Activated naive CD4-positive, alpha-beta T cell treated with anti-CD3 and anti-CD28 coated beads, Interleukin-2, amount 10 ng/mL, durations not matched to agents 7 days and 5 days (primary cell): ENCODE measurements around the gene ENKD1.
A peak's percentile ranks its signal among the peaks of the same experiment; 100 is the strongest.

Experiments used
- CTCF ChIA-PET: fragments of 350-600 bp; sonication (Branson Sonifier 250); formaldehyde crosslinking; loops from one replicate; lab custom pipeline; 2021; ENCODE audit warnings: antibody characterized with exemption; lab: Charles Lee
- DNase-seq: peaks from one replicate; pipeline ENCODE4 v3.0.0-alpha.2; 2020
- H3K27ac Mint-ChIP-seq: one replicate; pipeline ENCODE4 v1.8.0; 2021; ENCODE audit warnings: mild to moderate bottlenecking, moderate library complexity, mixed read lengths
- H3K27me3 Mint-ChIP-seq: one replicate; pipeline ENCODE4 v1.8.0; 2021; ENCODE audit warnings: mild to moderate bottlenecking, mixed read lengths
- H3K36me3 Mint-ChIP-seq: one replicate; pipeline ENCODE4 v1.8.0; 2021; ENCODE audit warnings: mixed read lengths
- H3K4me1 Mint-ChIP-seq: one replicate; pipeline ENCODE4 v1.8.0; 2021; ENCODE audit warnings: mixed read lengths
- H3K4me3 Mint-ChIP-seq: one replicate; pipeline ENCODE4 v1.8.0; 2021; ENCODE audit warnings: mild to moderate bottlenecking, moderate library complexity, mixed read lengths
- H3K9me3 Mint-ChIP-seq: one replicate; pipeline ENCODE4 v1.8.0; 2021; ENCODE audit warnings: mixed read lengths

The ENKD1 gene

GRCh38 chr16:67656344-67657016 is 10.1 kb downstream of the ENKD1 start:
- no peak for DNase-seq
- CTCF ChIA-PET = interaction anchor here (1.0 to 1.3 kb wide), 3 partner anchors 11 to 127 kb away, joined by 3 to 5 read pairs (median 3); partner anchors contain the start of gene CARMIL2
- Mint-ChIP-seq H3K9me3 (no peaks in the 10 kb centered on the region), H3K4me1 (peaks cover 26% of the 10 kb centered on the region), H3K27ac (no peak overlapping the region), H3K36me3 (peaks cover 31% of the 10 kb centered on the region), H3K4me3 (no peak overlapping the region), H3K27me3 (no peaks in the 10 kb centered on the region)

- no peak for DNase-seq
- CTCF ChIA-PET = interaction anchor here (1.3 kb wide), 1 partner anchor 10 kb away, joined by 5 read pairs; the partner anchor contains the start of gene CARMIL2
- H3K9me3 Mint-ChIP-seq = no peaks in the 10 kb centered on the region
- H3K27me3 Mint-ChIP-seq = no peaks in the 10 kb centered on the region
- H3K4me3 Mint-ChIP-seq = no peak overlapping the region
- peaks cover 41% of the 10 kb centered on the region for H3K36me3 Mint-ChIP-seq
- H3K4me1 Mint-ChIP-seq = peaks cover 21% of the 10 kb centered on the region
- H3K27ac Mint-ChIP-seq = peak overlapping the region; percentile 24
Observed at GRCh38 chr16:67655363-67655762, 11.2 kb downstream of the ENKD1 start.

GRCh38 chr16:67654403-67654911 is 12.1 kb downstream of the ENKD1 start:
- no peaks in the 10 kb centered on the region for H3K9me3 Mint-ChIP-seq
- H3K27me3 Mint-ChIP-seq = no peaks in the 10 kb centered on the region
- peaks cover 24% of the 10 kb centered on the region for H3K4me1 Mint-ChIP-seq
- H3K27ac Mint-ChIP-seq = no peak overlapping the region
- CTCF ChIA-PET = no interaction called here
- peaks cover 48% of the 10 kb centered on the region for H3K36me3 Mint-ChIP-seq
- no peak overlapping the region for H3K4me3 Mint-ChIP-seq
- DNase-seq = no peak

- no peaks in the 10 kb centered on the region for H3K27me3 Mint-ChIP-seq
- peaks cover 46% of the 10 kb centered on the region for H3K36me3 Mint-ChIP-seq
- H3K27ac Mint-ChIP-seq = no peak overlapping the region
- CTCF ChIA-PET = no interaction called here
- H3K4me1 Mint-ChIP-seq = peaks cover 20% of the 10 kb centered on the region
- no peak for DNase-seq
- H3K4me3 Mint-ChIP-seq = no peak overlapping the region
- H3K9me3 Mint-ChIP-seq = no peaks in the 10 kb centered on the region
Observed at GRCh38 chr16:67653789-67654402, 12.7 kb downstream of the ENKD1 start.

- H3K4me3 Mint-ChIP-seq = no peak overlapping the region
- H3K27ac Mint-ChIP-seq = no peak overlapping the region
- DNase-seq = no peak
- peaks cover 13% of the 10 kb centered on the region for H3K4me1 Mint-ChIP-seq
- no peaks in the 10 kb centered on the region for H3K9me3 Mint-ChIP-seq
- H3K27me3 Mint-ChIP-seq = no peaks in the 10 kb centered on the region
- CTCF ChIA-PET = interaction anchor here (1.5 kb wide), 1 partner anchor 106 kb away, joined by 5 read pairs; no protein-coding TSS in a partner anchor
- peaks cover 49% of the 10 kb centered on the region for H3K36me3 Mint-ChIP-seq
Observed at GRCh38 chr16:67653128-67653788, 13.3 kb downstream of the ENKD1 start.

- peaks cover 8% of the 10 kb centered on the region for H3K4me1 Mint-ChIP-seq
- no peak overlapping the region for H3K4me3 Mint-ChIP-seq
- no peaks in the 10 kb centered on the region for H3K9me3 Mint-ChIP-seq
- no peak overlapping the region for H3K27ac Mint-ChIP-seq
- H3K36me3 Mint-ChIP-seq = peaks cover 45% of the 10 kb centered on the region
- no peak for DNase-seq
- CTCF ChIA-PET = interaction anchor here (1.0 to 1.5 kb wide), 2 partner anchors 15 to 105 kb away, joined by 3 to 5 read pairs; no protein-coding TSS in a partner anchor
- no peaks in the 10 kb centered on the region for H3K27me3 Mint-ChIP-seq
Observed at GRCh38 chr16:67652578-67653127, 13.9 kb downstream of the ENKD1 start.

GRCh38 chr16:67651847-67652246 is 14.7 kb downstream of the ENKD1 start:
- Mint-ChIP-seq H3K27ac (no peak overlapping the region), H3K4me3 (no peak overlapping the region), H3K4me1 (peaks cover 11% of the 10 kb centered on the region), H3K27me3 (no peaks in the 10 kb centered on the region), H3K9me3 (no peaks in the 10 kb centered on the region), H3K36me3 (peaks cover 46% of the 10 kb centered on the region)
- DNase-seq = no peak
- CTCF ChIA-PET = interaction anchor here (1.0 to 1.5 kb wide), 2 partner anchors 16 to 105 kb away, joined by 3 to 5 read pairs; no protein-coding TSS in a partner anchor

- no peaks in the 10 kb centered on the region for H3K27me3 Mint-ChIP-seq
- H3K4me3 Mint-ChIP-seq = no peak overlapping the region
- peaks cover 49% of the 10 kb centered on the region for H3K36me3 Mint-ChIP-seq
- H3K4me1 Mint-ChIP-seq = peaks cover 17% of the 10 kb centered on the region
- H3K27ac Mint-ChIP-seq = no peak overlapping the region
- DNase-seq = no peak
- H3K9me3 Mint-ChIP-seq = no peaks in the 10 kb centered on the region
- CTCF ChIA-PET = no interaction called here
Observed at GRCh38 chr16:67651039-67651438, 15.5 kb downstream of the ENKD1 start.

- no peak for DNase-seq
- Mint-ChIP-seq H3K9me3 (no peaks in the 10 kb centered on the region), H3K4me3 (no peak overlapping the region), H3K36me3 (peaks cover 45% of the 10 kb centered on the region), H3K27ac (no peak overlapping the region), H3K27me3 (no peaks in the 10 kb centered on the region), H3K4me1 (peaks cover 21% of the 10 kb centered on the region)
- CTCF ChIA-PET = no interaction called here
Observed at GRCh38 chr16:67650023-67650422, 16.5 kb downstream of the ENKD1 start.

- Mint-ChIP-seq H3K9me3 (no peaks in the 10 kb centered on the region), H3K4me3 (no peak overlapping the region), H3K4me1 (peaks cover 22% of the 10 kb centered on the region), H3K27me3 (no peaks in the 10 kb centered on the region), H3K36me3 (peaks cover 44% of the 10 kb centered on the region), H3K27ac (no peak overlapping the region)
- CTCF ChIA-PET = interaction anchor here (1.5 kb wide), 1 partner anchor 102 kb away, joined by 4 read pairs; no protein-coding TSS in a partner anchor
- no peak for DNase-seq
Observed at GRCh38 chr16:67649494-67649931, 17.0 kb downstream of the ENKD1 start.

GRCh38 chr16:67648764-67649407 is 17.7 kb downstream of the ENKD1 start:
- Mint-ChIP-seq H3K36me3 (peaks cover 41% of the 10 kb centered on the region), H3K4me3 (no peak overlapping the region), H3K9me3 (no peaks in the 10 kb centered on the region), H3K4me1 (peaks cover 28% of the 10 kb centered on the region), H3K27ac (no peak overlapping the region), H3K27me3 (no peaks in the 10 kb centered on the region)
- CTCF ChIA-PET = interaction anchor here (1.5 to 7.8 kb wide), 2 partner anchors 102 to 128 kb away, joined by 4 to 76 read pairs; no protein-coding TSS in a partner anchor
- no peak for DNase-seq

GRCh38 chr16:67648088-67648763 is 18.3 kb downstream of the ENKD1 start:
- no peaks in the 10 kb centered on the region for H3K9me3 Mint-ChIP-seq
- CTCF ChIA-PET = interaction anchor here (1.5 to 7.8 kb wide), 3 partner anchors 20 to 128 kb away, joined by 3 to 76 read pairs (median 4); no protein-coding TSS in a partner anchor
- DNase-seq = no peak
- peaks cover 39% of the 10 kb centered on the region for H3K36me3 Mint-ChIP-seq
- no peak overlapping the region for H3K27ac Mint-ChIP-seq
- peaks cover 31% of the 10 kb centered on the region for H3K4me1 Mint-ChIP-seq
- H3K27me3 Mint-ChIP-seq = no peaks in the 10 kb centered on the region
- H3K4me3 Mint-ChIP-seq = no peak overlapping the region

- H3K9me3 Mint-ChIP-seq = no peaks in the 10 kb centered on the region
- H3K4me3 Mint-ChIP-seq = no peak overlapping the region
- H3K27me3 Mint-ChIP-seq = no peaks in the 10 kb centered on the region
- peaks cover 31% of the 10 kb centered on the region for H3K4me1 Mint-ChIP-seq
- no peak overlapping the region for H3K27ac Mint-ChIP-seq
- CTCF ChIA-PET = interaction anchor here (1.2 to 7.8 kb wide), 4 partner anchors 20 to 127 kb away, joined by 3 to 76 read pairs (median 4); no protein-coding TSS in a partner anchor
- no peak for DNase-seq
- H3K36me3 Mint-ChIP-seq = peaks cover 39% of the 10 kb centered on the region
Observed at GRCh38 chr16:67647681-67648080, 18.9 kb downstream of the ENKD1 start.
